HepG2 (cell line): Measurements from ENCODE around the gene ATP11A. TPM values are rescaled to one million over a fixed set of nuclear protein-coding genes. Genes with fewer than 3 reads are reported as not detected.

ENCODE experiments used
- ATAC-seq: fragments of 200-7000 bp; cut with Tn5 transposase; 3 replicates; pipeline ENCODE4 v1.9.1; 2020; ENCODE audit warnings: mild to moderate bottlenecking, moderate library complexity
- BruUV-seq: library from RNA; stranded (reverse); fragments of 400-500 nt; replicated peaks from 2 replicates; lab custom pipeline; 2021; lab: Mats Ljungman, UMichigan
- CTCF ChIA-PET: fragments of 300-600 bp; formaldehyde crosslinking; extraction: SDS; loops from one replicate; lab custom pipeline; 2021; ENCODE audit warnings: low total read pairs, inconsistent platforms, low intra/inter-chr PET ratio; lab: Yijun Ruan, JAX
- POLR2A ChIA-PET: fragments of 350-600 bp; sonication (Branson Sonifier 250); formaldehyde crosslinking; loops from one replicate; lab custom pipeline; 2020; ENCODE audit warnings: antibody characterized with exemption, inconsistent platforms; lab: Yijun Ruan, JAX
- DNase-seq: peaks from one replicate; pipeline ENCODE4 v3.0.0-alpha.2; 2015; ENCODE audit warnings: low spot score
- FAIRE-seq: peaks from 3 replicates; lab custom pipeline; 2011; peaks lifted over from hg19 to GRCh38; lab: Jason Lieb, UNC
- H2AFZ ChIP-seq: one replicate; pipeline ENCODE4 v1.6.1; 2011; ENCODE audit warnings: low read length, inconsistent platforms
- H3K27ac ChIP-seq: fragments of 300-600 bp; 3 replicates; pipeline ENCODE4 v1.8.0; 2011; ENCODE audit warnings: mixed run types, mild to moderate bottlenecking, mixed read lengths, low read length, inconsistent platforms; ENCODE audit not compliant: insufficient read depth; ENCODE audit errors: extremely low read length
- H3K27me3 ChIP-seq, 2 experiments: fragments of 200-600 bp in 1 of 2; 2 replicates in 1 of 2; 3 replicates in 1 of 2; pipeline versions ENCODE4 v1.6.0 to v1.8.0; 2011; ENCODE audit warnings: low read length in 2 of 2, mild to moderate bottlenecking in 2 of 2, moderate library complexity in 2 of 2, inconsistent platforms in 1 of 2; ENCODE audit not compliant: insufficient read depth in 2 of 2, control insufficient read depth in 1 of 2
- H3K36me3 ChIP-seq, 2 experiments: fragments of 200-600 bp in 1 of 2; replicated peaks in 1 of 2; 2 replicates in 1 of 2; 3 replicates in 1 of 2; pipeline versions ENCODE4 v1.5.1 to v1.8.0; 2011; ENCODE audit warnings: low read length in 2 of 2, inconsistent platforms in 1 of 2; ENCODE audit not compliant: insufficient read depth in 2 of 2, control insufficient read depth in 1 of 2
- H3K4me1 ChIP-seq: 2 replicates; pipeline ENCODE4 v1.5.1; 2012; ENCODE audit warnings: low read length, inconsistent platforms; ENCODE audit not compliant: insufficient read depth
- H3K4me2 ChIP-seq: 2 replicates; pipeline ENCODE4 v1.6.0; 2011; ENCODE audit warnings: low read depth, low read length, inconsistent platforms
- H3K4me3 ChIP-seq, 3 experiments: fragments of 200-600 bp in 1 of 3; sonication (generic), shearing (Covaris generic) in 1 of 3; replicated peaks in 1 of 3; 2 replicates each; pipeline ENCODE4 v1.5.1; 2011 to 2016; ENCODE audit warnings: low read length in 3 of 3, inconsistent platforms in 2 of 3, low read depth in 2 of 3, mild to moderate bottlenecking in 2 of 3, control low read depth in 1 of 3, mixed read lengths in 1 of 3; ENCODE audit not compliant: insufficient read depth in 1 of 3
- H3K79me2 ChIP-seq: one replicate; pipeline ENCODE4 v1.6.1; 2011; ENCODE audit warnings: low read length, inconsistent platforms; ENCODE audit not compliant: insufficient read depth
- H3K9ac ChIP-seq: 2 replicates; pipeline ENCODE4 v1.6.0; 2011; ENCODE audit warnings: mild to moderate bottlenecking, low read depth, low read length, inconsistent platforms; ENCODE audit not compliant: insufficient read depth
- H3K9me3 ChIP-seq: 2 replicates; pipeline ENCODE4 v1.5.1; 2012; ENCODE audit warnings: mild to moderate bottlenecking, low read length
- H4K20me1 ChIP-seq: 2 replicates; pipeline ENCODE4 v1.6.0; 2011; ENCODE audit warnings: inconsistent platforms, mild to moderate bottlenecking, low read length, moderate library complexity; ENCODE audit not compliant: insufficient read depth
- CHCHD3 ChIP-seq: sonication (generic); formaldehyde crosslinking; IDR thresholded peaks from 2 replicates; pipeline ENCODE4 v1.8.0; 2022; ENCODE audit warnings: mild to moderate bottlenecking, missing genetic modification reagents, moderate library complexity
- RBFOX2 ChIP-seq: fragments of 200-400 bp; formaldehyde crosslinking; IDR thresholded peaks from 2 replicates; pipeline ENCODE4 v1.6.1; 2017; ENCODE audit warnings: low read depth, mild to moderate bottlenecking, low read length
- TBL1XR1 ChIP-seq: fragments of 150-350 bp; IDR thresholded peaks from 2 replicates; pipeline ENCODE4 v1.6.1; 2014; ENCODE audit warnings: borderline replicate concordance, low read length; ENCODE audit not compliant: partially characterized antibody
- ZKSCAN8 ChIP-seq: IDR thresholded peaks from 2 replicates; pipeline ENCODE4 v1.6.1; 2016; ENCODE audit warnings: borderline replicate concordance, missing genetic modification reagents, missing compliant biosample characterization
- ZNF10 ChIP-seq: sonication (generic); formaldehyde crosslinking; IDR thresholded peaks from 2 replicates; pipeline ENCODE4 v1.4.0; 2020; ENCODE audit warnings: mild to moderate bottlenecking, low read depth, missing genetic modification reagents, borderline replicate concordance
- ZNF234 ChIP-seq: sonication (generic); formaldehyde crosslinking; conservative IDR thresholded peaks from 2 replicates; pipeline ENCODE4 v1.5.1; 2020; ENCODE audit warnings: mild to moderate bottlenecking, missing genetic modification reagents
- ZNF329 ChIP-seq: sonication (generic); formaldehyde crosslinking; IDR thresholded peaks from 2 replicates; pipeline ENCODE4 v1.9.0; 2021; ENCODE audit warnings: low read depth, mild to moderate bottlenecking, missing genetic modification reagents
- ZNF496 ChIP-seq: sonication (generic); formaldehyde crosslinking; IDR thresholded peaks from 2 replicates; pipeline ENCODE4 v1.8.1; 2023; ENCODE audit warnings: mild to moderate bottlenecking, moderate library complexity, missing genetic modification reagents; ENCODE audit not compliant: insufficient replicate concordance
- ZNF703 ChIP-seq: sonication (generic); formaldehyde crosslinking; IDR thresholded peaks from 2 replicates; pipeline ENCODE4 v1.5.1; 2020; ENCODE audit warnings: missing genetic modification reagents, mild to moderate bottlenecking, moderate library complexity, borderline replicate concordance
- WGBS: methylation state at CpG from one replicate; pipeline ENCODE4 v1.1.6; 2017; ENCODE audit warnings: low lambda C conversion rate; 5-methylcytosine and 5-hydroxymethylcytosine counted together
- in situ Hi-C: cut with HindIII; loops from 2 replicates; pipeline ENCODE4 v1.10.0; 2017; ENCODE audit warnings: low pct_unique_long_range_greater_than_20kb; ENCODE audit not compliant: extremely low pct_ligation_motif_present
- intact Hi-C: fragments of 100-400 bp; cut with micrococcal nuclease; formaldehyde crosslinking; loops from one replicate; pipeline ENCODE4 v1.10.0; 2022; ENCODE audit not compliant: unreplicated experiment
- polyA plus RNA-seq, 8 experiments: library from polyadenylated mRNA; depleted of rRNA in 3 of 8; stranded (reverse) in 7 of 8; unstranded in 1 of 8; fragments of >200 nt; fragmentation: Illumina TruSeq in 4 of 8; extraction: Trizol in 4 of 8; gene quantifications; 2 replicates each; pipeline versions ENCODE4 v1.2.1 to v1.2.3, GENCODE V29; 2011 to 2016; ENCODE audit warnings: low read depth in 4 of 8, missing spikeins in 1 of 8, mixed read lengths in 1 of 8; ENCODE audit not compliant: insufficient read depth in 1 of 8
- total RNA-seq, 5 experiments: library from RNA; depleted of rRNA; stranded (reverse); fragments of >200 nt; fragmentation: Illumina TruSeq; extraction: Trizol; gene quantifications; 2 replicates each; pipeline ENCODE4 v1.2.3, GENCODE V29; 2016; ENCODE audit warnings: low read depth in 1 of 5
- TF ChIP-seq, protein P1 (sequence below), 2 experiments: fragments of 450-650 bp in 1 of 2; sonication (generic) in 1 of 2; formaldehyde crosslinking; IDR thresholded peaks; 2 replicates each; pipeline versions ENCODE4 v1.5.0 to v1.8.0; 2020 to 2022; ENCODE audit warnings: mild to moderate bottlenecking in 1 of 2, missing genetic modification reagents in 1 of 2
- TF ChIP-seq, protein P2 (sequence below): sonication (generic); formaldehyde crosslinking; IDR thresholded peaks from 2 replicates; pipeline ENCODE4 v1.5.0; 2020; ENCODE audit warnings: missing genetic modification reagents

The ATP11A gene
- total and polyA plus RNA-seq, 2 of the 13 experiments (the other 11 are each of a cell fraction or from before 2014, with no cell fraction given), result 18.4 to 20.1 TPM

DNA sequence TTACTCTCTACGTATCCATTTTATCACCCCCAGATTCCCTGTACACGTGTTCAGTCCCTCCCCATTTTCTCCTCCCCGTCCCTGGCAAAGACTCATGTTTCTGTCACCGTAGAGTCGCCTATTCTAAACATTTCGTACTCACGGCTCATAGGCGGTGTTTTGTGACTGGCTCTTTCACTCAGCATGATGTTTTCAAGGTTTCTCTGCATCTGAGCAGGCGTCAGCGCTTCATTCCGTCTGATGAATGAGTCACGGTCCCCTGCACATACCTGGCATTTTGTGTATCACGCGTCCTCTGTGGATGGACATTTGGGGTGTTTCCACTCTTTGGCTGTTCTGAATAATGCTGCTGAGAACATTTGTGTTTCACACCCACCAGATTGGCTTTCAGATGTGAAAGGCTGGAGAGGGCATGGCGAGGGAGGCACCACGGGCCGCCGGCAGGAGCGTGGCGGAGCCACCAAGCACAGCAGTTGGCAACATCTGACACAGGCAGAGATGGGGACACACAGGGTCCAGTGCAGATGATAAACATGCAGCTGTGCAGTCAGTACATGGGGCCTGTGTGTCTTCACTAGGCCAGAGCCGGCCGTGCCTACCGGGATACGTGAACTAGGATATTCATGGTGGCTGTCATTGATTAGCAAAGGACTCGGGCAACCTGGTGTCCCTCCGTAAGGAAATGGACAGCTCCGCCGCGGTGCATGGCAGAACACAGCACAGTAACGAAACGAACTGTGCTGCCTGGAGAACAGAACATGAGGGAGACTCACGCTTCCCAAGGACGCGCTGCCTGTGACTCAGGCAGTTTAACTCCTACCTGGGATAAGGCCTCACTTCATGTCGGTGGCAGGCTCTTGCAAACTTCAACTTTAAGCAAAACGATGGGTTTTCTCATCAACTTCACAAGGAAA lies 117.2 kb downstream of the ATP11A start:
- Histone ChIP-seq H4K20me1 (peaks cover 7% of the 10 kb centered on the region; the same call in 1 of the 2 replicates), H3K79me2 (no peaks in the 10 kb centered on the region), H3K9me3 (no peaks in the 10 kb centered on the region), H3K9ac (no peak overlapping the region)
- in situ Hi-C loops (no loop called here), intact Hi-C loops (no loop called here)
- POLR2A ChIA-PET, result no interaction called here
- no TSS peak for BruUV-seq
- 97% methylated on average over 29 of the region's 36 CpGs for WGBS
- FAIRE-seq, result no peak
- TF ChIP-seq ZNF496 (CRISPR knock-in tag) (no peak), ZNF10 (CRISPR knock-in tag) (no peak), CHCHD3 (CRISPR knock-in tag) (no peak), ZNF234 (CRISPR knock-in tag) (no peak), ZNF703 (CRISPR knock-in tag) (no peak), TBL1XR1 (no peak), ZNF329 (no peak), ZKSCAN8 (no peak), RBFOX2 (no peak)
- TF ChIP-seq, protein P1, sequence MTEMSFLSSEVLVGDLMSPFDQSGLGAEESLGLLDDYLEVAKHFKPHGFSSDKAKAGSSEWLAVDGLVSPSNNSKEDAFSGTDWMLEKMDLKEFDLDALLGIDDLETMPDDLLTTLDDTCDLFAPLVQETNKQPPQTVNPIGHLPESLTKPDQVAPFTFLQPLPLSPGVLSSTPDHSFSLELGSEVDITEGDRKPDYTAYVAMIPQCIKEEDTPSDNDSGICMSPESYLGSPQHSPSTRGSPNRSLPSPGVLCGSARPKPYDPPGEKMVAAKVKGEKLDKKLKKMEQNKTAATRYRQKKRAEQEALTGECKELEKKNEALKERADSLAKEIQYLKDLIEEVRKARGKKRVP (CRISPR knock-in tag; IDR thresholded peaks at IDR 0.05), result no peak
- TF ChIP-seq, protein P2, sequence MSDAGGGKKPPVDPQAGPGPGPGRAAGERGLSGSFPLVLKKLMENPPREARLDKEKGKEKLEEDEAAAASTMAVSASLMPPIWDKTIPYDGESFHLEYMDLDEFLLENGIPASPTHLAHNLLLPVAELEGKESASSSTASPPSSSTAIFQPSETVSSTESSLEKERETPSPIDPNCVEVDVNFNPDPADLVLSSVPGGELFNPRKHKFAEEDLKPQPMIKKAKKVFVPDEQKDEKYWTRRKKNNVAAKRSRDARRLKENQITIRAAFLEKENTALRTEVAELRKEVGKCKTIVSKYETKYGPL (CRISPR knock-in tag), result no peak
- TF ChIP-seq, all 625 proteins: peak for 0
- no peak overlapping the region for H3K4me2 ChIP-seq
- no peak overlapping the region for H2AFZ ChIP-seq
- no peak overlapping the region for H3K4me3 ChIP-seq
- H3K27me3 ChIP-seq, result no peaks in the 10 kb centered on the region
- no peak for DNase-seq
- CTCF ChIA-PET, result no interaction called here
- H3K36me3 ChIP-seq, result peaks cover 24 to 54% of the 10 kb centered on the region in 2 experiments; a peak in 4 of 5 replicates
- peak; percentile 27; the same call in 2 of the 3 replicates for ATAC-seq
- no peak overlapping the region for H3K27ac ChIP-seq
- no peaks in the 10 kb centered on the region for H3K4me1 ChIP-seq
